Smooth muscle cell (in vitro differentiated cells): Measurements from ENCODE around the gene PDXDC1. TPM values are rescaled to one million over a fixed set of nuclear protein-coding genes. Genes with fewer than 3 reads are reported as not detected.
"Not testable (repeated sequence)": the region's sequence is repeated elsewhere in the genome, so short reads cannot be mapped to it uniquely, and the experiment has no call there.

ENCODE experiments used
- DNase-seq: peaks from one replicate; lab custom pipeline; 2025; ENCODE audit not compliant: unreplicated experiment; lab: John Stamatoyannopoulos, UW
- H2AFZ ChIP-seq: fragments of 200-600 bp; sonication (generic); 2 replicates; pipeline ENCODE4 v1.6.0; 2016; ENCODE audit warnings: antibody characterized with exemption, low read depth, mild to moderate bottlenecking
- H3F3A ChIP-seq: fragments of 200-600 bp; sonication (generic); 2 replicates; pipeline ENCODE4 v1.6.0; 2017; ENCODE audit warnings: antibody characterized with exemption, low read depth
- H3K27ac ChIP-seq: fragments of 200-600 bp; sonication (generic); 2 replicates; pipeline ENCODE4 v1.5.1; 2016; ENCODE audit warnings: low read depth, mild to moderate bottlenecking
- H3K27me3 ChIP-seq: fragments of 200-600 bp; sonication (generic); 2 replicates; pipeline ENCODE4 v1.6.1; 2016; ENCODE audit warnings: low read depth, mild to moderate bottlenecking
- H3K36me3 ChIP-seq: fragments of 200-600 bp; sonication (generic); 2 replicates; pipeline ENCODE4 v1.5.1; 2016; ENCODE audit warnings: low read depth
- H3K4me1 ChIP-seq: fragments of 200-600 bp; sonication (generic); 2 replicates; pipeline ENCODE4 v1.5.1; 2016; ENCODE audit warnings: low read depth
- H3K4me2 ChIP-seq: fragments of 200-600 bp; sonication (generic); 2 replicates; pipeline ENCODE4 v1.6.0; 2016; ENCODE audit warnings: mild to moderate bottlenecking
- H3K4me3 ChIP-seq: fragments of 200-600 bp; sonication (generic); 2 replicates; pipeline ENCODE4 v1.5.1; 2016; ENCODE audit warnings: mild to moderate bottlenecking
- H3K79me2 ChIP-seq: fragments of 200-600 bp; sonication (generic); 2 replicates; pipeline ENCODE4 v1.6.0; 2016; ENCODE audit warnings: low read depth, mild to moderate bottlenecking
- H3K9ac ChIP-seq: fragments of 200-600 bp; sonication (generic); 2 replicates; pipeline ENCODE4 v1.6.0; 2016; ENCODE audit warnings: low read depth
- H3K9me3 ChIP-seq: fragments of 200-600 bp; sonication (generic); replicated peaks from 2 replicates; pipeline ENCODE4 v1.5.1; 2016; ENCODE audit warnings: low read depth
- H4K20me1 ChIP-seq: fragments of 200-600 bp; sonication (generic); 2 replicates; pipeline ENCODE4 v1.6.0; 2016; ENCODE audit warnings: low read depth
- WGBS: methylation state at CpG from one replicate; pipeline ENCODE4 v1.1.7; 2016; ENCODE audit warnings: low lambda C conversion rate; 5-methylcytosine and 5-hydroxymethylcytosine counted together
- polyA plus RNA-seq: library from polyadenylated mRNA; unstranded; fragments of >200 nt; fragmentation: Nextera tagmentation; extraction: Ambion mirVana; gene quantifications from 2 replicates; pipeline ENCODE4 v1.2.1, GENCODE V29; 2016
- total RNA-seq: library from RNA; depleted of rRNA; stranded (reverse); fragments of >200 nt; gene quantifications from 2 replicates; pipeline ENCODE4 v1.2.3, GENCODE V29; 2014
- TF ChIP-seq, protein P1 (sequence below): fragments of 200-600 bp; sonication (generic); IDR thresholded peaks from 2 replicates; pipeline ENCODE4 v1.5.1; 2017; ENCODE audit warnings: borderline replicate concordance, mild to moderate bottlenecking, antibody characterized with exemption; ENCODE audit not compliant: insufficient read depth, poor library complexity, severe bottlenecking

Gene PDXDC1
- total and polyA plus RNA-seq, 2 experiments from 2014 or later = 102 to 113 TPM

DNA sequence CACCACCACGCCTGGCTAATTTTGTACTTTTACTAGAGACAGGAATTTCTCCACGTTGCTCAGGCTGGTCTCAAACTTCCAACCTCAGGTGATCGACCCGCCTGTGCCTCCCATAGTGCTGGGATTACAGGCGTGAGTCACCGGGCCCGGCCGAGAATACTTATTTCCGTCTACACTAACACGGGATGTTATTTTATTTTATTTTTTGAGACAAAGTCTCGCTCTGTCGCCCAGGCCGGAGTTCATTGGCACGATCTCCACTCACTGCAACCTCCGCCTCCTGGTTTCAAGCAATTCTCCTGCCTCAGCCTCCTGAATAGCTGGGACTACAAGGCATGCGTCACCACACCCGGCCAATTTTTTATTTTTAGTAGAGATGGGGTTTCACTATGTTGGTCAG is 9.5 kb upstream of the PDXDC1 start:
- no peak overlapping the region for H3K4me3 ChIP-seq
- H3K9ac ChIP-seq = no peak overlapping the region
- H3K4me2 ChIP-seq = no peak overlapping the region
- H3K36me3 ChIP-seq = no peaks in the 10 kb centered on the region
- H2AFZ ChIP-seq = no peak overlapping the region
- H3F3A ChIP-seq = no peaks in the 10 kb centered on the region
- no peaks in the 10 kb centered on the region for H4K20me1 ChIP-seq
- TF ChIP-seq, protein P1, sequence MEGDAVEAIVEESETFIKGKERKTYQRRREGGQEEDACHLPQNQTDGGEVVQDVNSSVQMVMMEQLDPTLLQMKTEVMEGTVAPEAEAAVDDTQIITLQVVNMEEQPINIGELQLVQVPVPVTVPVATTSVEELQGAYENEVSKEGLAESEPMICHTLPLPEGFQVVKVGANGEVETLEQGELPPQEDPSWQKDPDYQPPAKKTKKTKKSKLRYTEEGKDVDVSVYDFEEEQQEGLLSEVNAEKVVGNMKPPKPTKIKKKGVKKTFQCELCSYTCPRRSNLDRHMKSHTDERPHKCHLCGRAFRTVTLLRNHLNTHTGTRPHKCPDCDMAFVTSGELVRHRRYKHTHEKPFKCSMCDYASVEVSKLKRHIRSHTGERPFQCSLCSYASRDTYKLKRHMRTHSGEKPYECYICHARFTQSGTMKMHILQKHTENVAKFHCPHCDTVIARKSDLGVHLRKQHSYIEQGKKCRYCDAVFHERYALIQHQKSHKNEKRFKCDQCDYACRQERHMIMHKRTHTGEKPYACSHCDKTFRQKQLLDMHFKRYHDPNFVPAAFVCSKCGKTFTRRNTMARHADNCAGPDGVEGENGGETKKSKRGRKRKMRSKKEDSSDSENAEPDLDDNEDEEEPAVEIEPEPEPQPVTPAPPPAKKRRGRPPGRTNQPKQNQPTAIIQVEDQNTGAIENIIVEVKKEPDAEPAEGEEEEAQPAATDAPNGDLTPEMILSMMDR = no peak
- no peak overlapping the region for H3K27ac ChIP-seq
- no peaks in the 10 kb centered on the region for H3K79me2 ChIP-seq
- no peaks in the 10 kb centered on the region for H3K4me1 ChIP-seq
- 92% methylated on average over 17 of the region's 17 CpGs for WGBS
- no peaks in the 10 kb centered on the region for H3K9me3 ChIP-seq
- no peak for DNase-seq
- H3K27me3 ChIP-seq = peaks cover 6% of the 10 kb centered on the region

DNA sequence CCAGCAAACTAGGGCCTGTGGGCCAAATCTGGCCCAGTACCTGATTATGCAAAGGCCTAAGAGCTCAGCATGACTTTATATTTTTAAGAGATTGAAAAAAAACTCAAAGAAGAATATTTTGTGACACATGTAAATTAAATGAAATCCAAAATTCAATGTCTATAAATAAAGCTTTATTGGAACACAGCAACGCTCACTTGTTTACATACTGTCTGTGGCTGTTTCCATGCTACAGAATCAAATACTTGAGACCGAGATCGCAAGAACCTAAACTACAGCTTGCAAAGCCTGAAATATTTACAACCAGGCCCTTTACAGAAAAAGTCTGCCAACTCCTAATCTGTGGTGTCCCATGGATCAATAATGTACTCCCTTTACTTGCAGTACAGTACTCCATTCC is 5.0 kb upstream of the PDXDC1 start:
- H3K9me3 ChIP-seq, H3K36me3 ChIP-seq, H2AFZ ChIP-seq, H3K79me2 ChIP-seq, H3K27me3 ChIP-seq, H3K4me3 ChIP-seq, H3K4me1 ChIP-seq, H3K4me2 ChIP-seq, H3K9ac ChIP-seq, H4K20me1 ChIP-seq, H3K27ac ChIP-seq, DNase-seq, H3F3A ChIP-seq: not testable (repeated sequence)
- WGBS = 92% methylated on average over 3 of the region's 3 CpGs

DNA sequence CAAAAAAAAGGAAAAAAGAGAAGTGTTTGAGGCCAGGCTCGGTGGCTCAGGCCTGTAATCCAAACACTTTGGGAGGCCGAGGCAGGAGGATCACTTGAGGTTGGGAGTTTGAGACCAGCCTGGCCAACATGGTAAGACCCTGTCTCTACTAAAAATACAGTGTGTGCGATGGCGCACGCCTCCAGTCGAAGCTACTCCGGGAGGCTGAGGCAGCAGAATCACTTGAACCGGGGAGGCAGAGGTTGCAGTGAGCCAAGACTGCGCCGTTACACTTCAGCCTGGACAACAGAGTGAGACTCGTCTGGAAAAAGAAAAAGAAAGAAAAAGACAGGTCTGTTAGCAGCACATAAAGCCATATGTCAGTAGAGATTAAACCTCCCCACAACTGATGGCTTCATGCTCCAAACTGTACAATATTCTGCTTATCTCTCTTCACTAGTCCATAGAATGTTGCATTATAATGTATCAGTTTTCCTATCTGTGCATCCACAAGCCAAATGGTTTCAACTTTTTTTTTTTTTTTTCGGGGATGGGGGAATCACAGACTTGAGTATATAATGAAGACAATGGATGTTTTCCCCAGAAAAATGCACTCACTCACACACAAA is 3.1 kb upstream of the PDXDC1 start:
- not testable (repeated sequence) for H3F3A ChIP-seq, H3K4me2 ChIP-seq, H3K9ac ChIP-seq, H3K4me1 ChIP-seq, H3K27ac ChIP-seq, DNase-seq, H3K9me3 ChIP-seq, H2AFZ ChIP-seq, H3K36me3 ChIP-seq, H3K27me3 ChIP-seq, H3K4me3 ChIP-seq
- Histone ChIP-seq H4K20me1 (peaks cover 13% of the 10 kb centered on the region), H3K79me2 (peaks cover 20% of the 10 kb centered on the region)
- WGBS = 93% methylated on average over 12 of the region's 12 CpGs

DNA sequence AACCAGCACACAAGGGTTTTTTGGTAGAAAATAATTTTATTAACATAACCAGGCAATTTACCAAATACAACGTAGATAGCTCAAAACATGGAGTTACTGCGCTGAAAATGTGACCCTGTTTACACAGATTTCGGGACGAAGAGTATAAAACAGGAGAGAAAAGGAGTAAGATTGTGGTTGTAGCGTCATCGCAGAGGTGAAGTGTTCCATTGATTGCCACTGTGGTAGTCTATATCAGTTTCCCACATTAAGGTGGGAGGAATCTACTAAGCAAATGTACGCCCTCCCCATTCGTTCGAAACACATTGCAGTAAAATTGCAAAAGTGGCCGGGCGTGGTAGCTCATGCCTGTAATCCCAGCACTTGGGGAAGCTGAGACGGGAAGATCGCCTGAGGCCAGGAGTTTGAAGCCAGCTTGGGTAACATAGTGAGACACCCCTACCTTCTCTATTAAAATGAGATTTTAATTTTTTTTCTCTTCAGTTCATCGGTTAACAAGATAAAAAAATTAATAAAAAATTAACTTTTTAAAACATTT is 972 bp upstream of the PDXDC1 start:
- Histone ChIP-seq H3K4me3 (peak overlapping the region; percentile 80), H3K79me2 (peaks cover 41% of the 10 kb centered on the region), H3K4me2 (peak overlapping the region; percentile 86), H4K20me1 (peaks cover 35% of the 10 kb centered on the region), H3K9ac (peak overlapping the region; percentile 98)
- H3K4me1 ChIP-seq, H3K27me3 ChIP-seq, DNase-seq, H3K9me3 ChIP-seq, H2AFZ ChIP-seq, H3K36me3 ChIP-seq, H3K27ac ChIP-seq, H3F3A ChIP-seq: not testable (repeated sequence)
- 61% methylated on average over 14 of the region's 14 CpGs for WGBS

GRCh38 chr16:14974331-14974655 is 533 bp upstream of the PDXDC1 start:
- Histone ChIP-seq H3K9ac (peak overlapping the region; percentile 98), H4K20me1 (peaks cover 39% of the 10 kb centered on the region), H3K4me2 (peak overlapping the region; percentile 86), H3K27ac (peak overlapping the region; percentile 83), H3K4me3 (peak overlapping the region; percentile 80), H3K79me2 (peaks cover 45% of the 10 kb centered on the region), H2AFZ (peak overlapping the region; percentile 77)
- H3K36me3 ChIP-seq, H3K9me3 ChIP-seq, DNase-seq, H3F3A ChIP-seq, H3K4me1 ChIP-seq, H3K27me3 ChIP-seq: not testable (repeated sequence)
- WGBS = 1% methylated on average over 7 of the region's 7 CpGs

DNA sequence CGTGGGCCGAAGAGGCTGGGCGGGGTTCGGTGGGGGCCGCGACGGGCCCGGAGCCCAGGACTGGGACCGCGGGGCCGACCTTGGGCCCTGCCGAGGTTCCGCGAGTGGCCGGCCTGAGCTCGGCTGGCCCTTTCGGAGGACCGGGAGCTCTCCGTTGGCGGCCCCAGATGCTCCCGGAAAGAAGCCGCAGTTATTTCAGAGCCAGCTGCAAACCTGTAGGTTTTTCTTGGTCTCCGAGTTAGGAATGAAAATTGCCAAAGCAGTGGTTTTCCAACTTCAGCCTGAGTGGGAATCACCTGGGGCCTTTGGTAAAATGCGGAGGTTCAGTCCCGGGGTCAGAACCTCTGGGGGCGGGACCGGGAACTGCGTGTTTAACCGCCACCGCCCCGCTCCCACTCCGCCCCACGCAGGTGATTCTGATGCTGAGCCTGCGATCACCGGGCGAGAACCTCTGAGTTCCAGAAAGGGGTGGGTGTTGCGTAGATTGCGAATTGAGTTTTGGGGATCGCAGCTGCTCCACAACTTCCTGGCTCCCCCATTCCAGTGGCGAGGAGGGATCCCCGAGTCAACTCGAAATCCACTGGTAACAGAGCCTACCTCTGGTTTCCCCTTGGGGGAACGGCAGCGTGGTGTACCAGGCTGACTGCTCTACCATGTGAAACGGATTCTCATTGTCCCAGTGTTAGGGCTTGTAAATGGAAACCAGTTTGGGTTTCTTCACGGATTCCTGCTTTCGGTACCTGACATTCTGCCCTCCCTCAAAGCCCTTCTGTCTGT is 780 bp downstream of the PDXDC1 start:
- peak overlapping the region; percentile 83 for H3K27ac ChIP-seq
- H3K79me2 ChIP-seq = peaks cover 58% of the 10 kb centered on the region
- H3K4me1 ChIP-seq, DNase-seq, H3F3A ChIP-seq, H2AFZ ChIP-seq, H3K9me3 ChIP-seq, H3K27me3 ChIP-seq, H3K36me3 ChIP-seq: not testable (repeated sequence)
- H4K20me1 ChIP-seq = peaks cover 52% of the 10 kb centered on the region
- H3K4me3 ChIP-seq = peak overlapping the region; percentile 80
- 1% methylated on average over 45 of the region's 47 CpGs for WGBS
- peak overlapping the region; percentile 86 for H3K4me2 ChIP-seq
- peak overlapping the region; percentile 98 for H3K9ac ChIP-seq

- not testable (repeated sequence) for H3K4me1 ChIP-seq, H3K9ac ChIP-seq, H3K36me3 ChIP-seq, H3F3A ChIP-seq, H3K27me3 ChIP-seq, H3K9me3 ChIP-seq, DNase-seq, H2AFZ ChIP-seq, H3K27ac ChIP-seq
- 86% methylated on average over 16 of the region's 16 CpGs for WGBS
- Histone ChIP-seq H3K4me2 (peak overlapping the region; percentile 86), H4K20me1 (peaks cover 68% of the 10 kb centered on the region), H3K79me2 (peaks cover 74% of the 10 kb centered on the region), H3K4me3 (peak overlapping the region; percentile 80)
Observed at GRCh38 chr16:14976971-14977736, 2.3 kb downstream of the PDXDC1 start.
